SK-N-SH (cell line): Measurements from ENCODE around the gene SIDT2.
"Not testable (repeated sequence)": the region's sequence is repeated elsewhere in the genome, so short reads cannot be mapped to it uniquely, and the experiment has no call there.

ENCODE experiments used
- EZH2phosphoT487 ChIP-seq: fragments of 200-600 bp; sonication (generic); IDR thresholded peaks from 2 replicates; pipeline ENCODE4 v1.6.1; 2017; ENCODE audit warnings: low read depth, mixed run types, mild to moderate bottlenecking, antibody characterized with exemption, moderate library complexity, borderline replicate concordance
- MXI1 ChIP-seq: IDR thresholded peaks from 2 replicates; pipeline ENCODE4 v1.6.1; 2012; ENCODE audit warnings: mild to moderate bottlenecking, low read depth, low read length, improper control_type of control experiment
- POLR2AphosphoS5 ChIP-seq: IDR thresholded peaks from 2 replicates; pipeline ENCODE4 v1.6.1; 2012; ENCODE audit warnings: low read depth, low read length
- REST ChIP-seq: IDR thresholded peaks from 2 replicates; pipeline ENCODE4 v1.6.1; 2012; ENCODE audit warnings: mild to moderate bottlenecking, low read depth, low read length, moderate library complexity
- USF2 ChIP-seq: fragments of 150-350 bp; IDR thresholded peaks from 2 replicates; pipeline ENCODE4 v1.6.1; 2017; ENCODE audit warnings: antibody characterized with exemption, low read length, low read depth, borderline replicate concordance
- YY1 ChIP-seq: IDR thresholded peaks from 2 replicates; pipeline ENCODE4 v1.4.0; 2012; ENCODE audit warnings: low read depth, mild to moderate bottlenecking
- TF ChIP-seq, protein P1 (sequence below): fragments of 200-600 bp; sonication (generic); IDR thresholded peaks from 2 replicates; pipeline ENCODE4 v1.6.1; 2017; ENCODE audit warnings: antibody characterized with exemption, mild to moderate bottlenecking, moderate library complexity
- TF ChIP-seq, protein P2 (sequence below): IDR thresholded peaks from 2 replicates; pipeline ENCODE4 v1.4.0; 2012; ENCODE audit warnings: low read depth, borderline replicate concordance

- TF ChIP-seq, protein P1, sequence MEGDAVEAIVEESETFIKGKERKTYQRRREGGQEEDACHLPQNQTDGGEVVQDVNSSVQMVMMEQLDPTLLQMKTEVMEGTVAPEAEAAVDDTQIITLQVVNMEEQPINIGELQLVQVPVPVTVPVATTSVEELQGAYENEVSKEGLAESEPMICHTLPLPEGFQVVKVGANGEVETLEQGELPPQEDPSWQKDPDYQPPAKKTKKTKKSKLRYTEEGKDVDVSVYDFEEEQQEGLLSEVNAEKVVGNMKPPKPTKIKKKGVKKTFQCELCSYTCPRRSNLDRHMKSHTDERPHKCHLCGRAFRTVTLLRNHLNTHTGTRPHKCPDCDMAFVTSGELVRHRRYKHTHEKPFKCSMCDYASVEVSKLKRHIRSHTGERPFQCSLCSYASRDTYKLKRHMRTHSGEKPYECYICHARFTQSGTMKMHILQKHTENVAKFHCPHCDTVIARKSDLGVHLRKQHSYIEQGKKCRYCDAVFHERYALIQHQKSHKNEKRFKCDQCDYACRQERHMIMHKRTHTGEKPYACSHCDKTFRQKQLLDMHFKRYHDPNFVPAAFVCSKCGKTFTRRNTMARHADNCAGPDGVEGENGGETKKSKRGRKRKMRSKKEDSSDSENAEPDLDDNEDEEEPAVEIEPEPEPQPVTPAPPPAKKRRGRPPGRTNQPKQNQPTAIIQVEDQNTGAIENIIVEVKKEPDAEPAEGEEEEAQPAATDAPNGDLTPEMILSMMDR: not testable (repeated sequence)
- TF ChIP-seq, protein P2, sequence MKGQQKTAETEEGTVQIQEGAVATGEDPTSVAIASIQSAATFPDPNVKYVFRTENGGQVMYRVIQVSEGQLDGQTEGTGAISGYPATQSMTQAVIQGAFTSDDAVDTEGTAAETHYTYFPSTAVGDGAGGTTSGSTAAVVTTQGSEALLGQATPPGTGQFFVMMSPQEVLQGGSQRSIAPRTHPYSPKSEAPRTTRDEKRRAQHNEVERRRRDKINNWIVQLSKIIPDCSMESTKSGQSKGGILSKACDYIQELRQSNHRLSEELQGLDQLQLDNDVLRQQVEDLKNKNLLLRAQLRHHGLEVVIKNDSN: not testable (repeated sequence)
- not testable (repeated sequence) for TF ChIP-seq POLR2AphosphoS5, EZH2phosphoT487, YY1, MXI1, REST, USF2
These were observed 48.1 kb upstream of the SIDT2 start for GRCh38 chr11:117130396-117130795.
